ENCODE data around the gene PIP. TPM values are rescaled to one million over a fixed set of nuclear protein-coding genes. Genes with fewer than 3 reads are reported as not detected.

Gene PIP
- total and polyA plus RNA-seq, 4 donors: not detected

DNA sequence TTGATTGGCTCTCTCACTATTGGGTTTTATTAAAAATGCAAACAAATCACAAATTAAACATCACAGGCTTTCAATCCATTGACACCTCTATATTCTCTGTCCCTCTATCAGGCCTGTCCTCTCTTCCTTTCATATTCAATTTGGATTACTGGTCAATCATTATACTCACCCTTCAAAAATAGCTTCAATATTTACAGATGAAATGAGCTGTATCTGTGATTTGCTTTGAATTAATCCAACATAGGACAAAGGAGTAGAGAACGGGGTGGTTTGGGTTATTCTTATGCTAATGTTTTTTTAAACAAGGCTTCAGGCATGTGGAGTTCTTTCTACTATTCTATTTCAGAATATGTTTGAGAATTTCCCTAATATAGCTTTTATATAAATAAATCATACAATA lies 53.7 kb downstream of the PIP start:
- WGBS, 2 donors: 6 to 29% methylated on average over 1 of the region's 1 CpG

DNA sequence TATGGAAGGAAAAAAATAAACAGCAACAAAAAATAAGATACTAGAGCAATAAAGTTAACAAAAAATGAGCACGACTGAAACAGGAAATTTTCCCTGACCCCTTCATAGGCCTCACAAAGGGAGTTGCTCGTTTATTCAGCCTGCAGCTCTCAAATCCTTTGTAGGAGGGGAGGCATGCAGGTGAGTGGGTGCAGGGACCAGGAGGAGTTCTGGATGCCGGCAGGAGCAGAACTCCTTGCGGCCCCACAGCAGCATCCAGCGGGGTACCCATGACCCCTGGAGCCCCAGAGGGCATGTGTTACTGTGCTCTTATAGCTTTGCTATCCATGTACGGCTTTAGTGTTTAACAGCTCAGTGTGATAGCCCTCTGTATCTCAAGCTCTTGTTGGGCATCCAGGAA lies 57.1 kb downstream of the PIP start:
- Histone ChIP-seq H3K4me1 (ENCODE audit: control insufficient read depth in 1 of 2, insufficient read depth in 2 of 2, low read length in 2 of 2) (no peaks in the 10 kb centered on the region), H3K27ac (ENCODE audit: low read depth in 1 of 2, low read length in 2 of 2) (no peak overlapping the region), H3K27me3 (ENCODE audit: control insufficient read depth in 1 of 2, insufficient read depth in 2 of 2, low read length in 1 of 2) (no peaks in the 10 kb centered on the region), H3K9me3 (ENCODE audit: control insufficient read depth, low read length) (no peaks in the 10 kb centered on the region), H3K4me3 (ENCODE audit: low read length in 2 of 2) (no peak overlapping the region), H3K36me3 (ENCODE audit: control insufficient read depth in 1 of 2, insufficient read depth in 2 of 2, low read length in 1 of 2) (no peaks in the 10 kb centered on the region)
- WGBS, 2 donors: 66 to 71% methylated on average over 6 of the region's 6 CpGs
- intact Hi-C loops (cut with DNase I): no loop called here
- ATAC-seq (ENCODE audit: low FRiP score) (no peak), DNase-seq (no peak)

More for the DNA sequence above, 53.7 kb downstream of the PIP start:
- H3K4me3 ChIP-seq (ENCODE audit: low read length in 2 of 2): no peak overlapping the region
- no peaks in the 10 kb centered on the region for H3K36me3 ChIP-seq (ENCODE audit: control insufficient read depth in 1 of 2, insufficient read depth in 2 of 2, low read length in 1 of 2)
- H3K27me3 ChIP-seq (ENCODE audit: control insufficient read depth in 1 of 2, insufficient read depth in 2 of 2, low read length in 1 of 2): no peaks in the 10 kb centered on the region
- no peaks in the 10 kb centered on the region for H3K9me3 ChIP-seq (ENCODE audit: control insufficient read depth, low read length)
- intact Hi-C loops (cut with DNase I): no loop called here
- ATAC-seq (ENCODE audit: low FRiP score): no peak
- no peaks in the 10 kb centered on the region for H3K4me1 ChIP-seq (ENCODE audit: control insufficient read depth in 1 of 2, insufficient read depth in 2 of 2, low read length in 2 of 2)
- DNase-seq: no peak
- H3K27ac ChIP-seq (ENCODE audit: low read depth in 1 of 2, low read length in 2 of 2): no peak overlapping the region

Other genes starting within 250 kb of the PIP start
- gene TRPV6, start 246.3 kb upstream of the PIP start, total RNA-seq: under 1 TPM in 1 of 2 donors, not detected in 1; 0.33 TPM
- under 1 TPM; 0.50 to 0.69 TPM for gene TRPV6, start 246.3 kb upstream of the PIP start, polyA plus RNA-seq
- not detected for gene TRPV5, start 198.3 kb upstream of the PIP start, total RNA-seq
- not detected for gene TRPV5, start 198.3 kb upstream of the PIP start, polyA plus RNA-seq
- not detected for gene LLCFC1, start 192.6 kb upstream of the PIP start, total RNA-seq
- not detected for gene LLCFC1, start 192.6 kb upstream of the PIP start, polyA plus RNA-seq
- gene KEL, start 169.7 kb upstream of the PIP start, total RNA-seq: 1 to 10 TPM in 1 of 2 donors, under 1 TPM in 1; 0.49 to 1.4 TPM
- under 1 TPM in 1 of 2 donors, not detected in 1; 0.15 TPM for gene KEL, start 169.7 kb upstream of the PIP start, polyA plus RNA-seq
- under 1 TPM in 1 of 2 donors, not detected in 1; 0.48 TPM for gene OR9A2, start 104.9 kb upstream of the PIP start, total RNA-seq
- not detected for gene OR9A2, start 104.9 kb upstream of the PIP start, polyA plus RNA-seq
- gene OR6V1, start 79.7 kb upstream of the PIP start, total RNA-seq: not detected
- gene OR6V1, start 79.7 kb upstream of the PIP start, polyA plus RNA-seq: not detected
- not detected for gene TAS2R39, start 51.3 kb downstream of the PIP start, total RNA-seq
- gene TAS2R39, start 51.3 kb downstream of the PIP start, polyA plus RNA-seq: not detected
- gene TAS2R40, start 90.0 kb downstream of the PIP start, total RNA-seq: not detected
- not detected for gene TAS2R40, start 90.0 kb downstream of the PIP start, polyA plus RNA-seq
- gene GSTK1, start 131.4 kb downstream of the PIP start, total RNA-seq: 100 to 1,000 TPM in 1 of 2 donors, 10 to 100 TPM in 1; 75.6 to 123 TPM
- gene GSTK1, start 131.4 kb downstream of the PIP start, polyA plus RNA-seq: 100 to 1,000 TPM in 1 of 2 donors, 10 to 100 TPM in 1; 99.5 to 172 TPM
- gene TMEM139, start 152.9 kb downstream of the PIP start, total RNA-seq: 1 to 10 TPM in 1 of 2 donors, under 1 TPM in 1; 0.32 to 1.2 TPM
- gene TMEM139, start 152.9 kb downstream of the PIP start, polyA plus RNA-seq: 10 to 100 TPM in 1 of 2 donors, under 1 TPM in 1; 0.10 to 17.3 TPM
- 10 to 100 TPM; 21.7 to 23.9 TPM for gene CASP2, start 156.3 kb downstream of the PIP start, total RNA-seq
- gene CASP2, start 156.3 kb downstream of the PIP start, polyA plus RNA-seq: 1 to 10 TPM; 2.6 to 5.9 TPM
- gene CLCN1, start 184.0 kb downstream of the PIP start, total RNA-seq: not detected
- not detected for gene CLCN1, start 184.0 kb downstream of the PIP start, polyA plus RNA-seq
- gene FAM131B, start 230.6 kb downstream of the PIP start, total RNA-seq: 1 to 10 TPM; 2.8 to 3.8 TPM
- 1 to 10 TPM in 1 of 2 donors, under 1 TPM in 1; 0.41 to 1.0 TPM for gene FAM131B, start 230.6 kb downstream of the PIP start, polyA plus RNA-seq
- 100 to 1,000 TPM; 307 to 499 TPM for gene ZYX, start 249.3 kb downstream of the PIP start, total RNA-seq
- 100 to 1,000 TPM; 131 to 305 TPM for gene ZYX, start 249.3 kb downstream of the PIP start, polyA plus RNA-seq